Spleen (tissue), 11 donors: ENCODE measurements around the gene PNPLA3. TPM values are rescaled to one million over a fixed set of nuclear protein-coding genes. Genes with fewer than 3 reads are reported as not detected.
A peak's percentile ranks its signal among the peaks of the same experiment; 100 is the strongest.
"Not testable (repeated sequence)": the region's sequence is repeated elsewhere in the genome, so short reads cannot be mapped to it uniquely, and the experiment has no call there.

Experiments used
- DNase-seq: peaks from one replicate; pipeline ENCODE4 v3.0.0-alpha.2; 2020
- H3K27ac ChIP-seq, 8 donors: fragments of 200-600 bp; sonication (generic) in 7 of 8; 1 replicate in 4 of 8; 2 replicates in 4 of 8; pipeline versions ENCODE4 v1.5.0 to v1.8.0; 2016 to 2021; ENCODE audit warnings: inconsistent platforms in 4 of 8, mild to moderate bottlenecking in 4 of 8, moderate library complexity in 1 of 8
- H3K27me3 ChIP-seq, 7 donors: fragments of 200-600 bp; sonication (generic) in 6 of 7; replicated peaks in 1 of 7; 1 replicate in 4 of 7; 2 replicates in 3 of 7; pipeline versions ENCODE4 v1.5.0 to v1.8.0; 2016 to 2021; ENCODE audit warnings: inconsistent platforms in 3 of 7, mild to moderate bottlenecking in 1 of 7
- H3K36me3 ChIP-seq, 6 donors: fragments of 200-600 bp; sonication (generic) in 5 of 6; 1 replicate in 4 of 6; 2 replicates in 2 of 6; pipeline versions ENCODE4 v1.5.0 to v1.8.0; 2016 to 2021; ENCODE audit warnings: inconsistent platforms in 2 of 6
- H3K4me1 ChIP-seq, 6 donors: fragments of 200-600 bp; sonication (generic) in 5 of 6; 1 replicate in 3 of 6; 2 replicates in 3 of 6; pipeline versions ENCODE4 v1.5.0 to v1.8.0; 2016 to 2021; ENCODE audit warnings: inconsistent platforms in 3 of 6
- H3K4me3 ChIP-seq, 8 donors: fragments of 200-600 bp; sonication (generic) in 7 of 8; 1 replicate in 4 of 8; 2 replicates in 4 of 8; pipeline versions ENCODE4 v1.5.0 to v1.8.0; 2016 to 2021; ENCODE audit warnings: inconsistent platforms in 4 of 8, mild to moderate bottlenecking in 4 of 8, moderate library complexity in 2 of 8
- H3K9me3 ChIP-seq, 8 donors: fragments of 200-600 bp; sonication (generic) in 7 of 8; 1 replicate in 4 of 8; 2 replicates in 4 of 8; pipeline versions ENCODE4 v1.5.0 to v1.8.0; 2016 to 2021; ENCODE audit warnings: inconsistent platforms in 4 of 8
- POLR2A ChIP-seq, 3 donors: fragments of 450-650 bp; IDR thresholded peaks; one replicate each; pipeline ENCODE4 v1.5.1; 2017; ENCODE audit warnings: antibody characterized with exemption in 3 of 3, mild to moderate bottlenecking in 1 of 3
- POLR2AphosphoS5 ChIP-seq, 3 donors: sonication (generic); formaldehyde crosslinking; IDR thresholded peaks; one replicate each; pipeline ENCODE4 v1.5.1; 2017; ENCODE audit warnings: antibody characterized with exemption in 3 of 3
- WGBS, 5 donors: extraction: QIAGEN DNeasy Blood & Tissue Kit in 3 of 5; methylation state at CpG; one replicate each; pipeline versions ENCODE4 v1.1.5 to v1.1.7; 2013 to 2018; 5-methylcytosine and 5-hydroxymethylcytosine counted together
- intact Hi-C: fragments of 100-400 bp; cut with DNase I; formaldehyde crosslinking; loops from one replicate; pipeline ENCODE4 v1.15.0; 2023; ENCODE audit warnings: low total_unique reads
- polyA plus RNA-seq, 3 donors: library from polyadenylated mRNA; stranded (reverse); fragments of 200-250 nt; gene quantifications; one replicate each; pipeline ENCODE4 v1.2.1, GENCODE V29; 2013
- total RNA-seq, 7 donors: library from RNA; depleted of rRNA in 3 of 7; stranded (reverse); fragments of >200 nt in 3 of 7; fragmentation: NEBNext Ultra II Directional in 4 of 7; extraction: Animal tissue kit (Norgen Biotek cat#: 25700) in 4 of 7; gene quantifications; one replicate each; pipeline versions ENCODE4 v1.1.0 to v1.2.1, GENCODE V29; 2016 to 2021
- TF ChIP-seq, protein P1 (sequence below), 11 experiments: fragments of 200-600 bp in 7 of 11; fragments of 450-650 bp in 4 of 11; sonication (generic) in 4 of 11; IDR thresholded peaks in 8 of 11; conservative IDR thresholded peaks in 3 of 11; 1 replicate in 7 of 11; 2 replicates in 4 of 11; pipeline versions ENCODE4 v1.4.0 to v1.8.0; 2016 to 2021; ENCODE audit warnings: antibody characterized with exemption in 11 of 11, inconsistent platforms in 4 of 11, mild to moderate bottlenecking in 1 of 11
- donor health status: healthy with polysubstance abuse.
- donor health status: DM: no; HTN: no; CAD: no; lungs with moderate emphysema.
- donor health status: DM: no; HTN: no; CAD: no.
- donor health status: Bipolar disorder and iron deficiency.
- donor health status: healthy.
- donor health status: DM: no; HTN: no; CAD: no.
- donor health status: DM: yes; HTN: yes; CAD: no.

PNPLA3 gene
- total and polyA plus RNA-seq, 10 donors = 0.21 to 2.7 (median 1.2) TPM; not detected in 2

DNA sequence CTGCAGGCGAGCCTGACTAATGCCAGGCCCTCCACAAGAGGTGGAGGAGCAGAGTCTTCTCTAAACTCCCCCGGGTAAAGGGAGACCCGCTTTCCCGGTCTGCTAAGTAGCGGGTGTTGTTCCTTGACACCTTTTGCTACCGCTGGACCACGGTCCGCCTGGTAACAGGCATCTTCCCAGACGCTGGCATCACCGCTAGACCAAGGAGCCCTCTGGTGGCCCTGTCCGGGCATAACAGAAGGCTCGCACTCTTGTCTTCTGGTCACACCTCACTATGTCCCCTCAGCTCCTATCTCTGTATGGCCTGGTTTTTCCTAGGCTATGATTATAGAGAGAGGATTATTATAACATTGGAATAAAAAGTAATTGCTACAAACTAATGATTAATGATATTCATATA lies 19.2 kb upstream of the PNPLA3 start:
- intact Hi-C loops, H3K4me1 ChIP-seq, H3K9me3 ChIP-seq, H3K36me3 ChIP-seq, DNase-seq, H3K4me3 ChIP-seq, H3K27ac ChIP-seq: not testable (repeated sequence)
- H3K27me3 ChIP-seq = peaks cover 0 to 82% (median 0%) of the 10 kb centered on the region in 7 donors
- WGBS, 5 donors = 29 to 41% (median 35%) methylated on average over 8 to 12 of the region's 12 CpGs
- TF ChIP-seq, protein P1, sequence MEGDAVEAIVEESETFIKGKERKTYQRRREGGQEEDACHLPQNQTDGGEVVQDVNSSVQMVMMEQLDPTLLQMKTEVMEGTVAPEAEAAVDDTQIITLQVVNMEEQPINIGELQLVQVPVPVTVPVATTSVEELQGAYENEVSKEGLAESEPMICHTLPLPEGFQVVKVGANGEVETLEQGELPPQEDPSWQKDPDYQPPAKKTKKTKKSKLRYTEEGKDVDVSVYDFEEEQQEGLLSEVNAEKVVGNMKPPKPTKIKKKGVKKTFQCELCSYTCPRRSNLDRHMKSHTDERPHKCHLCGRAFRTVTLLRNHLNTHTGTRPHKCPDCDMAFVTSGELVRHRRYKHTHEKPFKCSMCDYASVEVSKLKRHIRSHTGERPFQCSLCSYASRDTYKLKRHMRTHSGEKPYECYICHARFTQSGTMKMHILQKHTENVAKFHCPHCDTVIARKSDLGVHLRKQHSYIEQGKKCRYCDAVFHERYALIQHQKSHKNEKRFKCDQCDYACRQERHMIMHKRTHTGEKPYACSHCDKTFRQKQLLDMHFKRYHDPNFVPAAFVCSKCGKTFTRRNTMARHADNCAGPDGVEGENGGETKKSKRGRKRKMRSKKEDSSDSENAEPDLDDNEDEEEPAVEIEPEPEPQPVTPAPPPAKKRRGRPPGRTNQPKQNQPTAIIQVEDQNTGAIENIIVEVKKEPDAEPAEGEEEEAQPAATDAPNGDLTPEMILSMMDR (IDR thresholded peaks at IDR 0.05 in 8 of 11, conservative IDR thresholded peaks at IDR 0.05 in 3 of 11) = peak in 6 of 11 experiments; percentile 19 to 55 (median 46)

DNA sequence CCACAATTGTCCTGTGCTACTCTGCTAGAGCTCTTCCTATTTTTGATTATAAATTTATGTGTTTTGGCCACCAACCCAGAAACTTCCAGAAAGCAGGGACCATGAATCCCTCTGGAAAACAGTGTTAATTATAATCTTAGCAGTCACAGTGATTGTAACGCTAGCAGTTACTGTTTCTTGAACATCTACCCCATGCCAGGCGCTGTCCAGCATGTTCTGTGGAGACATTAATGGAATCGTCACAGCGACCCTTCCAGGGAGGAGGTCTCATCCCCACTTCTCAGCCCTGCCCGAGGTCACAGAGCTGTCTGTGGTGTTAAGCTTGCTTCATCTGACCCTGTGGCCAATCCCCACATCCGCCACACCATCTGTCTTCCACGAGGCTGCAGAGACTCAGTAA lies 17.9 kb upstream of the PNPLA3 start:
- Histone ChIP-seq H3K9me3 (no peaks in the 10 kb centered on the region), H3K27ac (no peak overlapping the region), H3K27me3 (peaks cover 0 to 77% (median 0%) of the 10 kb centered on the region in 7 donors), H3K4me3 (no peak overlapping the region), H3K4me1 (no peaks in the 10 kb centered on the region), H3K36me3 (no peaks in the 10 kb centered on the region)
- no peak for DNase-seq
- TF ChIP-seq, protein P1 (IDR thresholded peaks at IDR 0.05 in 8 of 11, conservative IDR thresholded peaks at IDR 0.05 in 3 of 11) = no peak
- no peak for TF ChIP-seq POLR2A (IDR thresholded peaks at IDR 0.05)
- TF ChIP-seq POLR2AphosphoS5 (IDR thresholded peaks at IDR 0.05) = no peak
- 51 to 71% (median 56%) methylated on average over 7 of the region's 7 CpGs for WGBS, 5 donors
- intact Hi-C loops = no loop called here

DNA sequence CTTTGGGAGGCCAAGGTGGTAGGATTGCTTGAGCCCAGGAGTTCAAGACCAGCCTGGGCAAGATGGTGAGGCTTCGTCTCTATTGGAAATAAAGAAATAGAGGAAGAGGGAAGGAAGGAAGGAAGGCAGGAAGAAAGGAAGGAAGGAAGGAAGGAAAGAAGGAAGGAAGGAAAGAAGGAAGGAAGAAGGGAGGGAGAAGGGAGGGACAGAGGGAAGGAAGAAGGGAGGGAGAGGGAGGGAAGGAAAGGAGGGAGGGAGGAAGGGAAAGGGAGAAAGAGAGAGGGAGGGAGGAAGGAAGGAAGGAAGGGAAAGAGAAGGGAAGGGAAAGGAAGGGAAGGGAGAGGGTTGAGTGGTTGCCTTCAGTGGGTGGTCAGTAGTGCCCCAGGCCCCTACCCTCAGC lies 13.9 kb upstream of the PNPLA3 start:
- intact Hi-C loops = no loop called here
- H3K27me3 ChIP-seq = peaks cover 0 to 65% (median 0%) of the 10 kb centered on the region in 7 donors
- no peaks in the 10 kb centered on the region for H3K4me1 ChIP-seq
- no peaks in the 10 kb centered on the region for H3K9me3 ChIP-seq
- 56 to 74% (median 69%) methylated on average over 1 of the region's 1 CpG for WGBS, 5 donors
- H3K36me3 ChIP-seq = no peaks in the 10 kb centered on the region
- H3K27ac ChIP-seq = no peak overlapping the region
- no peak for TF ChIP-seq POLR2A (IDR thresholded peaks at IDR 0.05)
- TF ChIP-seq POLR2AphosphoS5 (IDR thresholded peaks at IDR 0.05) = no peak
- TF ChIP-seq, protein P1 (IDR thresholded peaks at IDR 0.05 in 8 of 11, conservative IDR thresholded peaks at IDR 0.05 in 3 of 11) = no peak
- no peak for DNase-seq
- no peak overlapping the region for H3K4me3 ChIP-seq

DNA sequence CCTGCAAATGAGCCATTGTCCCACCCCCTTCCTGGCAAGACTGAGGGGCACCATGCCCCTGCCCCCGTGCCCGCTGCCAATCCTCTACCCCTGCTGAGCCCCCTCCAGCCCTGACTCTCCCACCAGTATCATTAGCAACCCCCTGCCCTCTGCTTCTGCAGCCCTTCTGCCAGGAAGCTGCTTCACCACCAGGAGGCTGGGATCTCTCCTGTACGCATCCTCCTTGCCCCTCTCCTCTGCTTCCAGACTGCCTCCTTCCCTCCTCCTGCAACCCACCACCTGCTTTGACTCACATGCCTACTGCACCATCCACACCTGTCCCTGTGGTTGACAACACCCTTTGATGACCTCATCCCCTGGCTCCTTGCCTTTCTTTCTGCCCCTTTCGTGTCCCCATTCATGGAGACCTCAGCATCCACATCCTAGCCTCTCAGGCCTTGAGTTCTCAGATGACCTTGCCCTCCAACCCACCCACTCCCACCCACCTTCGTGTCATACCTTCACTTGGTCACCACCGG lies 13.4 kb upstream of the PNPLA3 start:
- H3K27ac ChIP-seq = no peak overlapping the region
- intact Hi-C loops = no loop called here
- peaks cover 0 to 65% (median 0%) of the 10 kb centered on the region in 7 donors for H3K27me3 ChIP-seq
- H3K9me3 ChIP-seq = no peaks in the 10 kb centered on the region
- no peaks in the 10 kb centered on the region for H3K4me1 ChIP-seq
- 56 to 77% (median 66%) methylated on average over 6 of the region's 6 CpGs for WGBS, 5 donors
- no peak overlapping the region for H3K4me3 ChIP-seq
- no peak for DNase-seq
- H3K36me3 ChIP-seq = no peaks in the 10 kb centered on the region
- TF ChIP-seq POLR2AphosphoS5 (IDR thresholded peaks at IDR 0.05) (no peak), POLR2A (IDR thresholded peaks at IDR 0.05) (no peak)
- TF ChIP-seq, protein P1 (IDR thresholded peaks at IDR 0.05 in 8 of 11, conservative IDR thresholded peaks at IDR 0.05 in 3 of 11) = no peak
